Measurements from ENCODE around the gene STOX2. TPM values are rescaled to one million over a fixed set of nuclear protein-coding genes. Genes with fewer than 3 reads are reported as not detected.

The STOX2 gene
- total RNA-seq, 1 donor from 2014 or later, result 11.6 TPM

GRCh38 chr4:183878251-183878970 lies 26.7 kb upstream of the STOX2 start:
- peak overlapping the region; percentile 52 for H3K4me2 ChIP-seq
- H3K4me1 ChIP-seq, result peaks cover 49% of the 10 kb centered on the region
- H3K9ac ChIP-seq, result no peak overlapping the region
- no peak overlapping the region for H2AFZ ChIP-seq (replicated peaks)
- TF ChIP-seq EZH2 (IDR thresholded peaks at IDR 0.05), result no peak
- TF ChIP-seq EZH2phosphoT487 (IDR thresholded peaks at IDR 0.05), result no peak
- TF ChIP-seq, protein P1, sequence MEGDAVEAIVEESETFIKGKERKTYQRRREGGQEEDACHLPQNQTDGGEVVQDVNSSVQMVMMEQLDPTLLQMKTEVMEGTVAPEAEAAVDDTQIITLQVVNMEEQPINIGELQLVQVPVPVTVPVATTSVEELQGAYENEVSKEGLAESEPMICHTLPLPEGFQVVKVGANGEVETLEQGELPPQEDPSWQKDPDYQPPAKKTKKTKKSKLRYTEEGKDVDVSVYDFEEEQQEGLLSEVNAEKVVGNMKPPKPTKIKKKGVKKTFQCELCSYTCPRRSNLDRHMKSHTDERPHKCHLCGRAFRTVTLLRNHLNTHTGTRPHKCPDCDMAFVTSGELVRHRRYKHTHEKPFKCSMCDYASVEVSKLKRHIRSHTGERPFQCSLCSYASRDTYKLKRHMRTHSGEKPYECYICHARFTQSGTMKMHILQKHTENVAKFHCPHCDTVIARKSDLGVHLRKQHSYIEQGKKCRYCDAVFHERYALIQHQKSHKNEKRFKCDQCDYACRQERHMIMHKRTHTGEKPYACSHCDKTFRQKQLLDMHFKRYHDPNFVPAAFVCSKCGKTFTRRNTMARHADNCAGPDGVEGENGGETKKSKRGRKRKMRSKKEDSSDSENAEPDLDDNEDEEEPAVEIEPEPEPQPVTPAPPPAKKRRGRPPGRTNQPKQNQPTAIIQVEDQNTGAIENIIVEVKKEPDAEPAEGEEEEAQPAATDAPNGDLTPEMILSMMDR (IDR thresholded peaks at IDR 0.05), result no peak
- no peak overlapping the region for H3K4me3 ChIP-seq
- no peaks in the 10 kb centered on the region for H4K20me1 ChIP-seq (ENCODE audit: low read depth)
- peaks cover 1% of the 10 kb centered on the region for H3K36me3 Mint-ChIP-seq
- H3F3A ChIP-seq (ENCODE audit: low read depth), result peaks cover 33% of the 10 kb centered on the region
- peaks cover 37% of the 10 kb centered on the region for H3K4me1 Mint-ChIP-seq
- H3K4me3 Mint-ChIP-seq, result no peak overlapping the region
- H3K27me3 Mint-ChIP-seq (ENCODE audit: insufficient read depth, low read depth), result no peaks in the 10 kb centered on the region
- H3K27ac Mint-ChIP-seq, result peak overlapping the region; percentile 46
- no peaks in the 10 kb centered on the region for H3K27me3 ChIP-seq
- H3K9me3 ChIP-seq (ENCODE audit: low read depth), result no peaks in the 10 kb centered on the region
- no peaks in the 10 kb centered on the region for H3K36me3 ChIP-seq
- no peaks in the 10 kb centered on the region for H3K79me2 ChIP-seq (ENCODE audit: low read depth)
- DNase-seq (ENCODE audit: low spot score), result peak; percentile 68
- H3K9me3 Mint-ChIP-seq, result no peaks in the 10 kb centered on the region
- H3K27ac ChIP-seq, result peak overlapping the region; percentile 49

GRCh38 chr4:183885205-183885720 lies 19.8 kb upstream of the STOX2 start:
- H3K27me3 Mint-ChIP-seq (ENCODE audit: insufficient read depth, low read depth), result peaks cover 7% of the 10 kb centered on the region
- no peaks in the 10 kb centered on the region for H3K36me3 Mint-ChIP-seq
- H2AFZ ChIP-seq (replicated peaks), result no peak overlapping the region
- no peak overlapping the region for H3K4me3 ChIP-seq
- no peak overlapping the region for H3K27ac ChIP-seq
- TF ChIP-seq, protein P1 (IDR thresholded peaks at IDR 0.05), result no peak
- TF ChIP-seq EZH2phosphoT487 (IDR thresholded peaks at IDR 0.05) (no peak), EZH2 (IDR thresholded peaks at IDR 0.05) (no peak)
- H3K9me3 ChIP-seq (ENCODE audit: low read depth), result no peaks in the 10 kb centered on the region
- peaks cover 7% of the 10 kb centered on the region for H3F3A ChIP-seq (ENCODE audit: low read depth)
- peaks cover 22% of the 10 kb centered on the region for H3K4me1 ChIP-seq
- H3K4me3 Mint-ChIP-seq, result no peak overlapping the region
- no peaks in the 10 kb centered on the region for H3K9me3 Mint-ChIP-seq
- no peaks in the 10 kb centered on the region for H3K36me3 ChIP-seq
- H4K20me1 ChIP-seq (ENCODE audit: low read depth), result no peaks in the 10 kb centered on the region
- DNase-seq (ENCODE audit: low spot score), result no peak
- no peaks in the 10 kb centered on the region for H3K79me2 ChIP-seq (ENCODE audit: low read depth)
- no peak overlapping the region for H3K9ac ChIP-seq
- H3K4me2 ChIP-seq, result no peak overlapping the region
- H3K27me3 ChIP-seq, result no peaks in the 10 kb centered on the region
- no peak overlapping the region for H3K27ac Mint-ChIP-seq
- H3K4me1 Mint-ChIP-seq, result peaks cover 15% of the 10 kb centered on the region

DNA sequence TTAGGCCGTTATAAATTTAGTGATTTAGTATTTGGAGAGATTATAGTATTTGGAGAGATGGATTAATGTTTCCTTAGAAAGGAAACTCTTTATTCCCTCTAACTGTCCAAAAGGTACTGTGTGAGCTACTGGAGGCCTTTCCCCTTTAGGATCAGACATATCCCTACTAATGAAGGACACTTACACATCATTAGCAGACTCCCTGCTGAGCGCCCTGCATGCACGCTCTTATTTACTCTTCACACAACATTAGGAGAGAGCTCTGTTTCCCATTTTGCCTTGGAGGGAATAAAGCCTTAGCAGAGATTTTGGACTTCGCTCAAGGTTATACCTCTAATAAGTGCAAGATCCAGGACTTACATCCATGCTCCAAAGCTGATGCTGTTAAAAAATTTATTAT lies 17.8 kb upstream of the STOX2 start:
- no peak overlapping the region for H3K9ac ChIP-seq
- H3K9me3 Mint-ChIP-seq, result no peaks in the 10 kb centered on the region
- peaks cover 9% of the 10 kb centered on the region for H3K4me1 Mint-ChIP-seq
- no peaks in the 10 kb centered on the region for H3K36me3 Mint-ChIP-seq
- peaks cover 9% of the 10 kb centered on the region for H3K27me3 Mint-ChIP-seq (ENCODE audit: insufficient read depth, low read depth)
- H3K79me2 ChIP-seq (ENCODE audit: low read depth), result no peaks in the 10 kb centered on the region
- no peak overlapping the region for H3K27ac Mint-ChIP-seq
- H3K4me3 Mint-ChIP-seq, result no peak overlapping the region
- no peaks in the 10 kb centered on the region for H3K36me3 ChIP-seq
- H3F3A ChIP-seq (ENCODE audit: low read depth), result no peaks in the 10 kb centered on the region
- H2AFZ ChIP-seq (replicated peaks), result no peak overlapping the region
- no peaks in the 10 kb centered on the region for H3K9me3 ChIP-seq (ENCODE audit: low read depth)
- H4K20me1 ChIP-seq (ENCODE audit: low read depth), result no peaks in the 10 kb centered on the region
- no peak overlapping the region for H3K27ac ChIP-seq
- H3K4me3 ChIP-seq, result no peak overlapping the region
- H3K27me3 ChIP-seq, result no peaks in the 10 kb centered on the region
- H3K4me2 ChIP-seq, result no peak overlapping the region
- no peak for TF ChIP-seq EZH2 (IDR thresholded peaks at IDR 0.05)
- TF ChIP-seq EZH2phosphoT487 (IDR thresholded peaks at IDR 0.05), result no peak
- TF ChIP-seq, protein P1 (IDR thresholded peaks at IDR 0.05), result no peak
- H3K4me1 ChIP-seq, result peaks cover 9% of the 10 kb centered on the region
- peak; percentile 62 for DNase-seq (ENCODE audit: low spot score)

Data from neural progenitor cell (in vitro differentiated cells).